Gastrocnemius medialis (tissue), 4 donors: ENCODE data around the gene STK39. TPM values are rescaled to one million over a fixed set of nuclear protein-coding genes. Genes with fewer than 3 reads are reported as not detected.

ENCODE experiments used
- ATAC-seq, 2 donors: fragments of 150-250 bp; one replicate each; pipeline ENCODE4 v1.9.1; 2016
- DNase-seq, 2 donors: peaks; one replicate each; pipeline ENCODE4 v3.0.0-alpha.2; 2019
- H3K27ac ChIP-seq, 4 donors: fragments of 200-600 bp; sonication (generic); 1 replicate in 1 of 4; 2 replicates in 3 of 4; pipeline ENCODE4 v1.5.1; 2016 to 2018; ENCODE audit warnings: mild to moderate bottlenecking in 2 of 4, moderate library complexity in 1 of 4
- H3K27me3 ChIP-seq, 3 donors: fragments of 200-600 bp; sonication (generic) in 2 of 3; 1 replicate in 1 of 3; 2 replicates in 2 of 3; pipeline versions ENCODE4 v1.5.1 to v1.6.0; 2016 to 2019; ENCODE audit warnings: mild to moderate bottlenecking in 1 of 3, moderate library complexity in 1 of 3
- H3K36me3 ChIP-seq, 2 donors: fragments of 200-600 bp; sonication (generic) in 1 of 2; one replicate each; pipeline ENCODE4 v1.5.1; 2017 to 2018
- H3K4me1 ChIP-seq, 2 donors: fragments of 200-600 bp; sonication (generic) in 1 of 2; one replicate each; pipeline ENCODE4 v1.5.1; 2016 to 2017; ENCODE audit warnings: mild to moderate bottlenecking in 2 of 2
- H3K4me3 ChIP-seq, 4 donors: fragments of 200-600 bp; sonication (generic) in 3 of 4; 1 replicate in 1 of 4; 2 replicates in 3 of 4; pipeline ENCODE4 v1.5.1; 2016 to 2019; ENCODE audit warnings: mild to moderate bottlenecking in 2 of 4
- H3K9me3 ChIP-seq, 3 donors: fragments of 200-600 bp; sonication (generic) in 2 of 3; 1 replicate in 1 of 3; 2 replicates in 2 of 3; pipeline ENCODE4 v1.5.1; 2016 to 2019
- POLR2A ChIP-seq, 2 donors: fragments of 450-650 bp; IDR thresholded peaks; one replicate each; pipeline ENCODE4 v1.6.1; 2017; ENCODE audit warnings: antibody characterized with exemption in 2 of 2, mild to moderate bottlenecking in 2 of 2, moderate library complexity in 2 of 2
- in situ Hi-C, 4 donors: fragments of 200-750 bp; cut with MboI; loops; one replicate each; pipeline versions ENCODE4 v1.15.0 to v1.8.0; 2017; ENCODE audit warnings: low sequenced_read_pairs in 4 of 4
- intact Hi-C: fragments of 100-400 bp; cut with DNase I; formaldehyde crosslinking; loops from one replicate; pipeline ENCODE4 v1.15.1; 2023; ENCODE audit warnings: low total_unique reads
- total RNA-seq, 4 donors: library from RNA; depleted of rRNA; stranded (reverse); fragments of >200 nt; gene quantifications; one replicate each; pipeline versions ENCODE4 v1.1.0 to v1.2.3, GENCODE V29; 2016
- TF ChIP-seq, protein P1 (sequence below), 5 experiments: fragments of 450-650 bp in 3 of 5; fragments of 200-600 bp in 2 of 5; sonication (generic) in 2 of 5; IDR thresholded peaks in 4 of 5; conservative IDR thresholded peaks in 1 of 5; 1 replicate in 4 of 5; 2 replicates in 1 of 5; pipeline ENCODE4 v1.5.1; 2016 to 2019; ENCODE audit warnings: antibody characterized with exemption in 5 of 5, mild to moderate bottlenecking in 3 of 5, moderate library complexity in 3 of 5

Gene STK39
- total RNA-seq, 4 donors from 2014 or later, result 0.66 to 2.9 (median 1.9) TPM

GRCh38 chr2:168062054-168062453 is 185.3 kb downstream of the STK39 start:
- DNase-seq (no peak), ATAC-seq (no peak)
- in situ Hi-C loops, result no loop called here
- Histone ChIP-seq H3K4me3 (no peak overlapping the region), H3K27ac (no peak overlapping the region), H3K36me3 (no peaks in the 10 kb centered on the region), H3K4me1 (no peaks in the 10 kb centered on the region), H3K9me3 (no peaks in the 10 kb centered on the region), H3K27me3 (no peaks in the 10 kb centered on the region)
- TF ChIP-seq POLR2A (IDR thresholded peaks at IDR 0.05), result no peak
- TF ChIP-seq, protein P1, sequence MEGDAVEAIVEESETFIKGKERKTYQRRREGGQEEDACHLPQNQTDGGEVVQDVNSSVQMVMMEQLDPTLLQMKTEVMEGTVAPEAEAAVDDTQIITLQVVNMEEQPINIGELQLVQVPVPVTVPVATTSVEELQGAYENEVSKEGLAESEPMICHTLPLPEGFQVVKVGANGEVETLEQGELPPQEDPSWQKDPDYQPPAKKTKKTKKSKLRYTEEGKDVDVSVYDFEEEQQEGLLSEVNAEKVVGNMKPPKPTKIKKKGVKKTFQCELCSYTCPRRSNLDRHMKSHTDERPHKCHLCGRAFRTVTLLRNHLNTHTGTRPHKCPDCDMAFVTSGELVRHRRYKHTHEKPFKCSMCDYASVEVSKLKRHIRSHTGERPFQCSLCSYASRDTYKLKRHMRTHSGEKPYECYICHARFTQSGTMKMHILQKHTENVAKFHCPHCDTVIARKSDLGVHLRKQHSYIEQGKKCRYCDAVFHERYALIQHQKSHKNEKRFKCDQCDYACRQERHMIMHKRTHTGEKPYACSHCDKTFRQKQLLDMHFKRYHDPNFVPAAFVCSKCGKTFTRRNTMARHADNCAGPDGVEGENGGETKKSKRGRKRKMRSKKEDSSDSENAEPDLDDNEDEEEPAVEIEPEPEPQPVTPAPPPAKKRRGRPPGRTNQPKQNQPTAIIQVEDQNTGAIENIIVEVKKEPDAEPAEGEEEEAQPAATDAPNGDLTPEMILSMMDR (IDR thresholded peaks at IDR 0.05 in 4 of 5, conservative IDR thresholded peaks at IDR 0.05 in 1 of 5), result no peak
- intact Hi-C loops, result no loop called here

DNA sequence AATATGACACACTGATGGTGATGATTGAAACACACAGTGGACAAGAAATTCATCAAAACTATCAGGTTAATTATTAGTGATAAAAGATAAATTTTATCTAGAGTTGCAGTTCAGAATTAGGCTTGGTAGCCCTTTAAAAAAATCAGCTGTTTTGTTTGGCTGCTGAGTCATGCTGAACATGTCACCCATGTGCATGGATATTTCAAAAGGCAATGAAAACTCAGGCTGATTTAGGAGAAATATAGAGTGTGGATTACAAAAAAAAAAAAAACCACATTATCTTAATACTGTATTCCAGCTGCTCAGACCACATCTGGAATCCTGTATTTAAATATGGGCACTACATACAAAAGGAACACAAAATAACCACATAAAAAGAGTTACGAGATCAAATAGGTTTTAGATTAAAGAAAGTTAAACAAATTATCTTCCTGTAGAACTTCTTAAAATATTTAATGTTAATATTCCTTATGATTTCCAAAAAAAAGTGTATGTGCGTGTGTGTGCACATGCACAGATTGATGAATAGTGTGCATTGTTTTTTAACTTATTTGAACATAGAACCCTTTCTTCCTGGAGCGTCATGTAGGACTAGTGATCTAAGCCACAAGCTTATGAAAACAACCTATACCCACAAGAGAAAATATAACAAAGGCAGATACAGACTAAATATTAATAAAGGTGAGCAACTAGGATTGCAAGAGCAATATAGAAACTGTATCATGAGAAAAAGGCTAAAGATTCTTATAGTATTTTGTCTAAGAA is 186.2 kb downstream of the STK39 start:
- H3K4me1 ChIP-seq, result no peaks in the 10 kb centered on the region
- in situ Hi-C loops (no loop called here), intact Hi-C loops (no loop called here)
- H3K9me3 ChIP-seq, result no peaks in the 10 kb centered on the region
- ATAC-seq (no peak), DNase-seq (no peak)
- H3K4me3 ChIP-seq, result no peak overlapping the region
- H3K27me3 ChIP-seq, result no peaks in the 10 kb centered on the region
- H3K36me3 ChIP-seq, result no peaks in the 10 kb centered on the region
- TF ChIP-seq, protein P1 (IDR thresholded peaks at IDR 0.05 in 4 of 5, conservative IDR thresholded peaks at IDR 0.05 in 1 of 5), result no peak
- no peak for TF ChIP-seq POLR2A (IDR thresholded peaks at IDR 0.05)
- no peak overlapping the region for H3K27ac ChIP-seq

DNA sequence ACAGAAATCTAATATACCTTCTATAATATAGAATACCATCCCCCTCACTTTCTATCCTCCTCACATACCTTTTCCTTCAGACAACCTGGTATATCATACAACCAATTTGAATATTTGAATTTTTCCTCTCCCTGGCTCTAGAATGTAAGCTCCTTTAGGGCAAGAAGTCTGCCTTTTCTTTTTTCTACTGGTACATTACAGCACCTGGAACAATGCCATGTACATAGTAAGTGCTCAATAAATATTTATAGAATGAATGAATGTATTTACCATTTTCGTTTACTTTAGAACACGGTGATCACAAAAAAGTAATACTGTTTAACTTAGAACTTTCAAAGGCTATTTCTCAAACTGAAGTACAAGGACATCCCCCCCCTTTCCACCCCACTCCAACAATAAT is 187.6 kb downstream of the STK39 start:
- Histone ChIP-seq H3K27me3 (no peaks in the 10 kb centered on the region), H3K4me3 (no peak overlapping the region)
- no peak for ATAC-seq

DNA sequence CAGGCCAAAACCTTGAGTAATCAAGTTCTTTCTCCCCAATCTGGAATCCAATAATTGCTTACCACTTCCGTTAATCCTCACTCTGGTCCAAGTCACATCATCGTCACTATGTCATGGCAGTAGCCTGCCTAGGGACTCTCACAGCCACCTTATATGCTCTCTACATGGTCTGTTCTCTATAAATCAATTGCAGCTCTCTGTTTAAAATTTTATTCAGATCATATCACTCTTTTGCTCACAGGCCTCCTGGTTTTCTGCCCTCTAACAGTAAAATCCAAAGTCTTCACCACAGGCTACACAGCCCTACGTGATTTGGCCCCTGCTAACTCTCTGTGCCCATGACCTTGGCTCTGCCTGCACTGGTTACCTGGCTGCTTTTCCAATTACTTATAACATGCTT is 188.7 kb downstream of the STK39 start:
- H3K36me3 ChIP-seq, result no peaks in the 10 kb centered on the region
- H3K4me3 ChIP-seq, result no peak overlapping the region
- H3K27me3 ChIP-seq, result no peaks in the 10 kb centered on the region
- no peak for DNase-seq
- H3K27ac ChIP-seq, result no peak overlapping the region
- in situ Hi-C loops, result no loop called here
- H3K4me1 ChIP-seq, result no peaks in the 10 kb centered on the region
- TF ChIP-seq, protein P1 (IDR thresholded peaks at IDR 0.05 in 4 of 5, conservative IDR thresholded peaks at IDR 0.05 in 1 of 5), result no peak
- TF ChIP-seq POLR2A (IDR thresholded peaks at IDR 0.05), result no peak
- no peak for ATAC-seq
- intact Hi-C loops, result no loop called here
- no peaks in the 10 kb centered on the region for H3K9me3 ChIP-seq

More for the DNA sequence above, 187.6 kb downstream of the STK39 start:
- Histone ChIP-seq H3K9me3 (no peaks in the 10 kb centered on the region), H3K27ac (no peak overlapping the region), H3K4me1 (no peaks in the 10 kb centered on the region), H3K36me3 (no peaks in the 10 kb centered on the region)
- DNase-seq, result no peak
- TF ChIP-seq POLR2A (IDR thresholded peaks at IDR 0.05), result no peak
- TF ChIP-seq, protein P1 (IDR thresholded peaks at IDR 0.05 in 4 of 5, conservative IDR thresholded peaks at IDR 0.05 in 1 of 5), result no peak
- in situ Hi-C loops, result no loop called here
- intact Hi-C loops, result no loop called here
